Stromal cell of bone marrow (primary cell): ENCODE results near the gene COX5A.

Experiments
- DNase-seq: peaks from one replicate; pipeline ENCODE4 v3.0.0-alpha.2; 2012; ENCODE audit warnings: low read depth

COX5A gene

DNA sequence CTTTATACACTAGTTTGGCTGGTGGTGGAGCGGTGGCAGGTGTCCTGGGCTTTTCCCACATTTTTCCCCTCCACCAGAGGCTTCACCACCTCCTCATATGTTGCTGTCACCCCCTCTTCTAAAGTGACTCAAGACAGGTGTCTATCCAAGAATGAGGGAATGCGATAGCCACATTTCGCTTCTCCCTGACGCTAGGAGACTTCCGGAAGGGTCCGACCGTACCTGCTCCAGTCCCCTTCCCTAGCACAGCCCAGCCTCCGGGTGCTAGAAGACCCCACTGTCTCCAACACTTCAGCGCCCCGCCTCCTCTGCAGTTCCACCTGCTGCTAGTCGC lies 65.2 kb downstream of the COX5A start:
- no peak for DNase-seq

DNA sequence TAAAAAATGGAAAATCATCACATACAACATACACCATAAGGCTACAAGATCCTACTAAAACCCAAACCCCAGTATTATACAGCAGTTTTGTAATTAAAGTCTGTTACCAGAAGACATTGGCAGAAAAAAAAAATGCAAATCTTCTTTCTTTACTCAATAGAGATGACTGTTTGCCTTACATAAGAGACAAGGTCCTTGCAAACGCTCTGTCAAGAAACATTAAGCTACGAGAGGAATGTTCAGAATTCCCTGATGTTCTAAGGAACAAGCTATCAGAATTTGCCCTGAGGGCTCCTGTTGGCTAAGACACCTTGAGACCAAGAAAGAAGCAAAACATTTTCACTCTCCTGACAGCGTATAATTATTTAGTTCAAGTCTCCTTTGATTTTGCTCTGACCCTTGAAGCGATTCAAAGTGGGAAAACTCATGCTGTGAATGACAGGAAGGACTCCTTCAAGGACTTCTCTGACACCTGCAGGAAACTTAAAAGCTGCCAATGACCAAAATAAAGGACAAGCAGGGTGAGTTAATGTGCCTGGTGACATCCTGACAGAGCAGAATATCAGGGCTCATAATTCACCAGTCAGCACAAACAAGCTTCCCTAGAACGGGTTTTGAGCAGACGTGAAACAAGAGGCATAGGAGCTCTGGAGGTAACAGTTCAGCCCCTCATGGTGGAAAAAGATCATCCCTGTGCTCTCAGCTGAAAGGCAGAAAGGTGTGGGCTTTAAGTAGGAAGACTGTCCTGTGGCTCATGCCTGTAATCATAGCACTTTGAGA lies 67.2 kb downstream of the COX5A start:
- no peak for DNase-seq
